H1 (cell line): ENCODE results near the gene RALGAPA1. TPM values are rescaled to one million over a fixed set of nuclear protein-coding genes. Genes with fewer than 3 reads are reported as not detected.

Experiments used
- CTCF ChIA-PET: fragments of 300-600 bp; sonication (Branson Sonifier 250); formaldehyde crosslinking; loops from one replicate; lab custom pipeline; 2021; ENCODE audit not compliant: partially characterized antibody; lab: Charles Lee
- POLR2A ChIA-PET: fragments of 300-600 bp; sonication (Branson Sonifier 250); formaldehyde crosslinking; loops from one replicate; lab custom pipeline; 2021; ENCODE audit warnings: inconsistent platforms; ENCODE audit not compliant: partially characterized antibody; lab: Charles Lee
- DNase-seq, 2 experiments: peaks; one replicate each; pipeline versions ENCODE4 v3.0.0 to v3.0.0-alpha.2; 2010 to 2022; ENCODE audit warnings: low spot score in 2 of 2, low read depth in 1 of 2, mixed read lengths in 1 of 2
- FAIRE-seq: peaks from 2 replicates; lab custom pipeline; 2011; peaks lifted over from hg19 to GRCh38; lab: Jason Lieb, UNC
- H2AFZ ChIP-seq: 2 replicates; pipeline ENCODE4 v1.8.1; 2012; ENCODE audit warnings: low read length, inconsistent platforms
- H2AK5ac ChIP-seq: 2 replicates; pipeline ENCODE4 v1.6.1; 2013; ENCODE audit warnings: low read depth, low read length
- H2BK120ac ChIP-seq: replicated peaks from 2 replicates; pipeline ENCODE3; 2013; ENCODE audit warnings: low read depth, low read length, inconsistent platforms
- H2BK12ac ChIP-seq: 2 replicates; pipeline ENCODE4 v1.6.1; 2013; ENCODE audit warnings: low read depth, low read length
- H2BK15ac ChIP-seq: 2 replicates; pipeline ENCODE4 v1.6.1; 2013; ENCODE audit warnings: low read length
- H2BK20ac ChIP-seq: 2 replicates; pipeline ENCODE4 v1.6.1; 2013; ENCODE audit warnings: low read length
- H2BK5ac ChIP-seq: 2 replicates; pipeline ENCODE4 v1.6.1; 2013; ENCODE audit warnings: low read depth, low read length
- H3K14ac ChIP-seq: 2 replicates; pipeline ENCODE4 v1.6.1; 2013; ENCODE audit warnings: inconsistent platforms; ENCODE audit not compliant: insufficient read length
- H3K18ac ChIP-seq: 2 replicates; pipeline ENCODE4 v1.6.1; 2013; ENCODE audit warnings: low read length; ENCODE audit errors: extremely low read depth
- H3K23ac ChIP-seq: 2 replicates; pipeline ENCODE4 v1.6.1; 2013; ENCODE audit warnings: inconsistent platforms; ENCODE audit not compliant: insufficient read length
- H3K23me2 ChIP-seq: 2 replicates; pipeline ENCODE4 v1.6.1; 2013; ENCODE audit warnings: low read depth, low read length
- H3K27ac ChIP-seq: 2 replicates; pipeline ENCODE4 v1.6.1; 2011; ENCODE audit warnings: low read depth, low read length, inconsistent platforms
- H3K27me3 ChIP-seq, 4 experiments: replicated peaks in 1 of 4; 1 replicate in 1 of 4; 2 replicates in 3 of 4; pipeline versions ENCODE4 v1.6.1 to v1.8.1; 2011 to 2013; ENCODE audit warnings: low read length in 3 of 4, mild to moderate bottlenecking in 3 of 4, inconsistent platforms in 2 of 4, mixed read lengths in 2 of 4, moderate library complexity in 1 of 4; ENCODE audit not compliant: control insufficient read depth in 3 of 4, insufficient read depth in 3 of 4; ENCODE audit errors: extremely low read depth in 1 of 4
- H3K36me3 ChIP-seq, 4 experiments: 2 replicates each; pipeline versions ENCODE4 v1.6.1 to v1.8.1; 2011 to 2013; ENCODE audit warnings: mild to moderate bottlenecking in 4 of 4, low read length in 3 of 4, moderate library complexity in 2 of 4, control low read depth in 1 of 4, inconsistent platforms in 1 of 4; ENCODE audit not compliant: insufficient read depth in 4 of 4, control insufficient read depth in 2 of 4
- H3K4ac ChIP-seq: replicated peaks from 2 replicates; pipeline ENCODE3; 2013; ENCODE audit warnings: low read length, low read depth, mixed read lengths, inconsistent platforms; ENCODE audit not compliant: insufficient read length
- H3K4me1 ChIP-seq, 4 experiments: replicated peaks in 1 of 4; 1 replicate in 1 of 4; 2 replicates in 3 of 4; pipeline versions ENCODE4 v1.6.1 to v1.8.1; 2011 to 2013; ENCODE audit warnings: low read length in 3 of 4, inconsistent platforms in 2 of 4, mixed read lengths in 1 of 4; ENCODE audit not compliant: insufficient read depth in 4 of 4, control insufficient read depth in 3 of 4
- H3K4me2 ChIP-seq, 2 experiments: 2 replicates each; pipeline versions ENCODE4 v1.6.1 to v1.8.1; 2011 to 2013; ENCODE audit warnings: low read depth in 2 of 2, low read length in 2 of 2, control low read depth in 1 of 2, inconsistent platforms in 1 of 2, mild to moderate bottlenecking in 1 of 2; ENCODE audit not compliant: insufficient read depth in 1 of 2
- H3K4me3 ChIP-seq, 4 experiments: fragments of 200-600, 300-600 bp in 1 of 4; sonication (generic), shearing (Covaris generic), sonication (Bioruptor Twin) in 1 of 4; 2 replicates each; pipeline versions ENCODE4 v1.5.1 to v1.8.1; 2011 to 2016; ENCODE audit warnings: low read length in 4 of 4, low read depth in 3 of 4, control low read depth in 2 of 4, inconsistent platforms in 2 of 4, mild to moderate bottlenecking in 2 of 4, mixed read lengths in 1 of 4, moderate library complexity in 1 of 4; ENCODE audit not compliant: insufficient read depth in 2 of 4; ENCODE audit errors: extremely low read depth in 1 of 4
- H3K56ac ChIP-seq: replicated peaks from 2 replicates; pipeline ENCODE3; 2013; ENCODE audit warnings: low read depth, mild to moderate bottlenecking, mixed read lengths, low read length, inconsistent platforms; ENCODE audit not compliant: insufficient read length
- H3K79me1 ChIP-seq: 2 replicates; pipeline ENCODE4 v1.6.1; 2013; ENCODE audit warnings: low read depth, low read length, control low read depth
- H3K79me2 ChIP-seq, 2 experiments: 2 replicates each; pipeline versions ENCODE4 v1.6.1 to v1.8.1; 2012 to 2013; ENCODE audit warnings: low read length in 2 of 2, mild to moderate bottlenecking in 2 of 2, inconsistent platforms in 1 of 2; ENCODE audit not compliant: insufficient read depth in 2 of 2, control insufficient read depth in 1 of 2
- H3K9ac ChIP-seq, 4 experiments: replicated peaks in 1 of 4; 1 replicate in 1 of 4; 2 replicates in 3 of 4; pipeline versions ENCODE4 v1.6.1 to v1.8.1; 2011 to 2013; ENCODE audit warnings: low read depth in 3 of 4, low read length in 3 of 4, control low read depth in 2 of 4, mild to moderate bottlenecking in 2 of 4, moderate library complexity in 2 of 4, inconsistent platforms in 1 of 4; ENCODE audit errors: extremely low read depth in 1 of 4
- H3K9me3 ChIP-seq, 2 experiments: 2 replicates each; pipeline versions ENCODE4 v1.6.1 to v1.8.1; 2012 to 2013; ENCODE audit warnings: mild to moderate bottlenecking in 2 of 2, moderate library complexity in 2 of 2, control low read depth in 1 of 2, inconsistent platforms in 1 of 2, low read depth in 1 of 2, low read length in 1 of 2, mixed read lengths in 1 of 2; ENCODE audit not compliant: insufficient read depth in 2 of 2
- H4K20me1 ChIP-seq, 2 experiments: replicated peaks in 1 of 2; 2 replicates each; pipeline versions ENCODE3 to v1.8.1; 2011 to 2013; ENCODE audit warnings: inconsistent platforms in 2 of 2, low read length in 2 of 2, mild to moderate bottlenecking in 1 of 2; ENCODE audit not compliant: insufficient read depth in 2 of 2, control insufficient read depth in 1 of 2
- H4K5ac ChIP-seq: 2 replicates; pipeline ENCODE4 v1.6.1; 2013; ENCODE audit warnings: low read length, low read depth, mixed read lengths, inconsistent platforms; ENCODE audit not compliant: insufficient read length
- H4K8ac ChIP-seq: 2 replicates; pipeline ENCODE4 v1.8.0; 2013; ENCODE audit warnings: mild to moderate bottlenecking, moderate library complexity, low read length, inconsistent platforms; ENCODE audit not compliant: insufficient read depth; ENCODE audit errors: extremely low read depth
- H4K91ac ChIP-seq: replicated peaks from 2 replicates; pipeline ENCODE3; 2013; ENCODE audit warnings: low read length, mixed read lengths, inconsistent platforms; ENCODE audit not compliant: insufficient read length
- WGBS, 2 experiments: shearing (Covaris generic) in 1 of 2; methylation state at CpG; one replicate each; pipeline versions ENCODE4 v1.1.6 to v1.1.7; 2013 to 2015; ENCODE audit warnings: low lambda C conversion rate in 2 of 2, mixed read lengths in 2 of 2, inconsistent platforms in 1 of 2, low coverage in 1 of 2, missing lambda C conversion rate in 1 of 2; ENCODE audit not compliant: insufficient replicate concordance in 2 of 2, insufficient coverage in 1 of 2, insufficient read length in 1 of 2; ENCODE audit errors: extremely low coverage in 1 of 2, missing lambda C conversion rate in 1 of 2; 5-methylcytosine and 5-hydroxymethylcytosine counted together
- polyA plus RNA-seq, 7 experiments: library from polyadenylated mRNA; depleted of rRNA in 3 of 7; stranded (reverse) in 5 of 7; unstranded in 2 of 7; fragments of >200 nt in 5 of 7; fragments of 200-250 nt in 2 of 7; gene quantifications; 1 replicate in 5 of 7; 2 replicates in 1 of 7; 4 replicates in 1 of 7; pipeline versions ENCODE4 v1.2.1 to v1.2.3, GENCODE V29; 2011 to 2013; ENCODE audit warnings: missing spikeins in 2 of 7, mixed read lengths in 2 of 7
- total RNA-seq: library from RNA; stranded (reverse); fragmentation: NEBNext Ultra II Directional; extraction: Animal tissue kit (Norgen Biotek cat#: 25700); gene quantifications from 2 replicates; pipeline ENCODE4 v1.2.1, GENCODE V29; 2021

Gene RALGAPA1
- total and polyA plus RNA-seq, 2 of the 8 experiments (the other 6 are each of a cell fraction or from before 2014, with no cell fraction given): 4.2 to 26.7 TPM

- Histone ChIP-seq H3K79me1 (no peaks in the 10 kb centered on the region), H4K91ac (no peak overlapping the region), H3K36me3 (no peaks in the 10 kb centered on the region), H3K56ac (no peak overlapping the region), H3K18ac (no peak overlapping the region), H3K14ac (no peak overlapping the region), H4K5ac (no peak overlapping the region), H3K4ac (no peak overlapping the region), H3K4me3 (no peak overlapping the region), H3K4me2 (no peak overlapping the region), H2AFZ (no peak overlapping the region), H3K27ac (no peak overlapping the region), H3K9ac (no peak overlapping the region), H4K20me1 (no peaks in the 10 kb centered on the region), H2BK12ac (no peak overlapping the region), H3K27me3 (no peaks in the 10 kb centered on the region), H2BK20ac (no peak overlapping the region), H3K23me2 (no peaks in the 10 kb centered on the region), H2AK5ac (no peak overlapping the region), H3K9me3 (no peaks in the 10 kb centered on the region), H4K8ac (no peak overlapping the region; the same call in 1 of the 2 replicates), H3K4me1 (no peaks in the 10 kb centered on the region), H2BK15ac (no peak overlapping the region), H3K79me2 (no peaks in the 10 kb centered on the region), H2BK120ac (no peak overlapping the region), H3K23ac (no peak overlapping the region), H2BK5ac (no peak overlapping the region; the same call in 1 of the 2 replicates)
- DNase-seq (no peak), FAIRE-seq (no peak)
- ChIA-PET POLR2A (no interaction called here), CTCF (interaction anchor here (0.6 to 1.4 kb wide), 2 partner anchors 36 to 87 kb away, joined by 3 to 4 read pairs; no protein-coding TSS in a partner anchor)
- WGBS, 2 experiments: 93% methylated on average over 4 of the region's 4 CpGs; no CpG with 5 or more reads in 1 of the 2 experiments
These were observed 78.2 kb downstream of the RALGAPA1 start for GRCh38 chr14:35730871-35731270.
